ENCODE data around the gene NACA2. TPM values are rescaled to one million over a fixed set of nuclear protein-coding genes. Genes with fewer than 3 reads are reported as not detected.

The NACA2 gene
- total and polyA plus RNA-seq, 4 donors = 0.28 to 1.9 (median 1.2) TPM; not detected in 1

GRCh38 chr17:61605692-61606091 lies 14.7 kb upstream of the NACA2 start:
- Histone ChIP-seq H3K36me3 (ENCODE audit: control insufficient read depth, insufficient read depth, low read length) (no peaks in the 10 kb centered on the region), H3K4me1 (ENCODE audit: control insufficient read depth, insufficient read depth, low read length) (no peaks in the 10 kb centered on the region), H3K27ac (ENCODE audit: low read depth, low read length) (no peak overlapping the region), H3K4me3 (ENCODE audit: low read depth, low read length) (no peak overlapping the region), H3K27me3 (ENCODE audit: control insufficient read depth, insufficient read depth, low read length) (no peaks in the 10 kb centered on the region), H3K9me3 (ENCODE audit: control insufficient read depth, insufficient read depth, low read length) (no peaks in the 10 kb centered on the region)
- no peak for DNase-seq (ENCODE audit: low read depth in 4 of 6, low spot score in 6 of 6)

GRCh38 chr17:61601297-61601696 lies 10.3 kb upstream of the NACA2 start:
- Histone ChIP-seq H3K4me1 (ENCODE audit: control insufficient read depth, insufficient read depth, low read length) (no peaks in the 10 kb centered on the region), H3K27me3 (ENCODE audit: control insufficient read depth, insufficient read depth, low read length) (no peaks in the 10 kb centered on the region)
- 93% methylated on average over 3 of the region's 4 CpGs for WGBS (ENCODE audit: insufficient coverage)

GRCh38 chr17:61600621-61601020 lies 9.6 kb upstream of the NACA2 start:
- H3K36me3 ChIP-seq (ENCODE audit: control insufficient read depth, insufficient read depth, low read length) = no peaks in the 10 kb centered on the region
- H3K27ac ChIP-seq (ENCODE audit: low read depth, low read length) = no peak overlapping the region
- H3K4me3 ChIP-seq (ENCODE audit: low read depth, low read length) = no peak overlapping the region
- no peaks in the 10 kb centered on the region for H3K9me3 ChIP-seq (ENCODE audit: control insufficient read depth, insufficient read depth, low read length)
- WGBS (ENCODE audit: insufficient coverage) = 54% methylated on average over 2 of the region's 2 CpGs
- H3K27me3 ChIP-seq (ENCODE audit: control insufficient read depth, insufficient read depth, low read length) = no peaks in the 10 kb centered on the region
- DNase-seq (ENCODE audit: low read depth in 4 of 6, low spot score in 6 of 6) = no peak
- no peaks in the 10 kb centered on the region for H3K4me1 ChIP-seq (ENCODE audit: control insufficient read depth, insufficient read depth, low read length)

More at GRCh38 chr17:61601297-61601696, 10.3 kb upstream of the NACA2 start:
- no peak for DNase-seq (ENCODE audit: low read depth in 4 of 6, low spot score in 6 of 6)
- H3K36me3 ChIP-seq (ENCODE audit: control insufficient read depth, insufficient read depth, low read length) = no peaks in the 10 kb centered on the region
- H3K27ac ChIP-seq (ENCODE audit: low read depth, low read length) = no peak overlapping the region
- no peaks in the 10 kb centered on the region for H3K9me3 ChIP-seq (ENCODE audit: control insufficient read depth, insufficient read depth, low read length)
- no peak overlapping the region for H3K4me3 ChIP-seq (ENCODE audit: low read depth, low read length)

- Histone ChIP-seq H3K4me1 (ENCODE audit: control insufficient read depth, insufficient read depth, low read length) (no peaks in the 10 kb centered on the region), H3K36me3 (ENCODE audit: control insufficient read depth, insufficient read depth, low read length) (no peaks in the 10 kb centered on the region), H3K27ac (ENCODE audit: low read depth, low read length) (no peak overlapping the region), H3K4me3 (ENCODE audit: low read depth, low read length) (no peak overlapping the region), H3K9me3 (ENCODE audit: control insufficient read depth, insufficient read depth, low read length) (no peaks in the 10 kb centered on the region), H3K27me3 (ENCODE audit: control insufficient read depth, insufficient read depth, low read length) (no peaks in the 10 kb centered on the region)
- 100% methylated on average over 1 of the region's 3 CpGs for WGBS (ENCODE audit: insufficient coverage)
- no peak for DNase-seq (ENCODE audit: low read depth in 4 of 6, low spot score in 6 of 6)
Observed at GRCh38 chr17:61599608-61600007, 8.6 kb upstream of the NACA2 start.

GRCh38 chr17:61598014-61598413 lies 7.0 kb upstream of the NACA2 start:
- WGBS (ENCODE audit: insufficient coverage) = no CpG with 5 or more reads among the region's 2 CpGs
- no peak for DNase-seq (ENCODE audit: low read depth in 4 of 6, low spot score in 6 of 6)
- H3K27ac ChIP-seq (ENCODE audit: low read depth, low read length) = no peak overlapping the region
- H3K4me3 ChIP-seq (ENCODE audit: low read depth, low read length) = no peak overlapping the region
- no peaks in the 10 kb centered on the region for H3K9me3 ChIP-seq (ENCODE audit: control insufficient read depth, insufficient read depth, low read length)
- no peaks in the 10 kb centered on the region for H3K27me3 ChIP-seq (ENCODE audit: control insufficient read depth, insufficient read depth, low read length)
- no peaks in the 10 kb centered on the region for H3K4me1 ChIP-seq (ENCODE audit: control insufficient read depth, insufficient read depth, low read length)
- no peaks in the 10 kb centered on the region for H3K36me3 ChIP-seq (ENCODE audit: control insufficient read depth, insufficient read depth, low read length)

GRCh38 chr17:61597607-61598006 lies 6.6 kb upstream of the NACA2 start:
- no peaks in the 10 kb centered on the region for H3K36me3 ChIP-seq (ENCODE audit: control insufficient read depth, insufficient read depth, low read length)
- H3K4me1 ChIP-seq (ENCODE audit: control insufficient read depth, insufficient read depth, low read length) = no peaks in the 10 kb centered on the region
- H3K27me3 ChIP-seq (ENCODE audit: control insufficient read depth, insufficient read depth, low read length) = no peaks in the 10 kb centered on the region
- H3K9me3 ChIP-seq (ENCODE audit: control insufficient read depth, insufficient read depth, low read length) = no peaks in the 10 kb centered on the region
- WGBS (ENCODE audit: insufficient coverage) = no CpG with 5 or more reads among the region's 3 CpGs
- H3K27ac ChIP-seq (ENCODE audit: low read depth, low read length) = no peak overlapping the region
- H3K4me3 ChIP-seq (ENCODE audit: low read depth, low read length) = no peak overlapping the region
- peak in 1 of 6 donors; percentile 49 for DNase-seq (ENCODE audit: low read depth in 4 of 6, low spot score in 6 of 6)

- Histone ChIP-seq H3K27ac (ENCODE audit: low read depth, low read length) (no peak overlapping the region), H3K4me1 (ENCODE audit: control insufficient read depth, insufficient read depth, low read length) (no peaks in the 10 kb centered on the region), H3K9me3 (ENCODE audit: control insufficient read depth, insufficient read depth, low read length) (no peaks in the 10 kb centered on the region), H3K27me3 (ENCODE audit: control insufficient read depth, insufficient read depth, low read length) (no peaks in the 10 kb centered on the region), H3K4me3 (ENCODE audit: low read depth, low read length) (no peak overlapping the region), H3K36me3 (ENCODE audit: control insufficient read depth, insufficient read depth, low read length) (no peaks in the 10 kb centered on the region)
- peak in 2 of 6 donors; percentile 10 to 70 for DNase-seq (ENCODE audit: low read depth in 4 of 6, low spot score in 6 of 6)
- WGBS (ENCODE audit: insufficient coverage) = 50% methylated on average over 1 of the region's 7 CpGs
Observed at GRCh38 chr17:61595418-61596186, 4.6 kb upstream of the NACA2 start.

GRCh38 chr17:61594294-61594825 lies 3.3 kb upstream of the NACA2 start:
- WGBS (ENCODE audit: insufficient coverage) = 96% methylated on average over 3 of the region's 5 CpGs

GRCh38 chr17:61593426-61593825 lies 2.4 kb upstream of the NACA2 start:
- Histone ChIP-seq H3K9me3 (ENCODE audit: control insufficient read depth, insufficient read depth, low read length) (no peaks in the 10 kb centered on the region), H3K27ac (ENCODE audit: low read depth, low read length) (no peak overlapping the region), H3K4me3 (ENCODE audit: low read depth, low read length) (no peak overlapping the region), H3K27me3 (ENCODE audit: control insufficient read depth, insufficient read depth, low read length) (no peaks in the 10 kb centered on the region), H3K4me1 (ENCODE audit: control insufficient read depth, insufficient read depth, low read length) (no peaks in the 10 kb centered on the region), H3K36me3 (ENCODE audit: control insufficient read depth, insufficient read depth, low read length) (no peaks in the 10 kb centered on the region)
- DNase-seq (ENCODE audit: low read depth in 4 of 6, low spot score in 6 of 6) = no peak
- 78% methylated on average over 5 of the region's 7 CpGs for WGBS (ENCODE audit: insufficient coverage)

More at GRCh38 chr17:61594294-61594825, 3.3 kb upstream of the NACA2 start:
- Histone ChIP-seq H3K4me3 (ENCODE audit: low read depth, low read length) (no peak overlapping the region), H3K27ac (ENCODE audit: low read depth, low read length) (no peak overlapping the region), H3K9me3 (ENCODE audit: control insufficient read depth, insufficient read depth, low read length) (no peaks in the 10 kb centered on the region), H3K27me3 (ENCODE audit: control insufficient read depth, insufficient read depth, low read length) (no peaks in the 10 kb centered on the region), H3K36me3 (ENCODE audit: control insufficient read depth, insufficient read depth, low read length) (no peaks in the 10 kb centered on the region), H3K4me1 (ENCODE audit: control insufficient read depth, insufficient read depth, low read length) (no peaks in the 10 kb centered on the region)
- DNase-seq (ENCODE audit: low read depth in 4 of 6, low spot score in 6 of 6) = no peak

GRCh38 chr17:61591930-61592329 lies 911 bp upstream of the NACA2 start:
- no peaks in the 10 kb centered on the region for H3K9me3 ChIP-seq (ENCODE audit: control insufficient read depth, insufficient read depth, low read length)
- no peak overlapping the region for H3K4me3 ChIP-seq (ENCODE audit: low read depth, low read length)
- no peak overlapping the region for H3K27ac ChIP-seq (ENCODE audit: low read depth, low read length)
- no peak for DNase-seq (ENCODE audit: low read depth in 4 of 6, low spot score in 6 of 6)
- WGBS (ENCODE audit: insufficient coverage) = 96% methylated on average over 6 of the region's 8 CpGs
- H3K36me3 ChIP-seq (ENCODE audit: control insufficient read depth, insufficient read depth, low read length) = no peaks in the 10 kb centered on the region
- no peaks in the 10 kb centered on the region for H3K27me3 ChIP-seq (ENCODE audit: control insufficient read depth, insufficient read depth, low read length)
- H3K4me1 ChIP-seq (ENCODE audit: control insufficient read depth, insufficient read depth, low read length) = no peaks in the 10 kb centered on the region
